Measurements from ENCODE around the gene PROP1. TPM values are rescaled to one million over a fixed set of nuclear protein-coding genes. Genes with fewer than 3 reads are reported as not detected.
"Not testable (repeated sequence)": the region's sequence is repeated elsewhere in the genome, so short reads cannot be mapped to it uniquely, and the experiment has no call there.

The PROP1 gene
- not detected for total RNA-seq
- not detected for polyA plus RNA-seq

DNA sequence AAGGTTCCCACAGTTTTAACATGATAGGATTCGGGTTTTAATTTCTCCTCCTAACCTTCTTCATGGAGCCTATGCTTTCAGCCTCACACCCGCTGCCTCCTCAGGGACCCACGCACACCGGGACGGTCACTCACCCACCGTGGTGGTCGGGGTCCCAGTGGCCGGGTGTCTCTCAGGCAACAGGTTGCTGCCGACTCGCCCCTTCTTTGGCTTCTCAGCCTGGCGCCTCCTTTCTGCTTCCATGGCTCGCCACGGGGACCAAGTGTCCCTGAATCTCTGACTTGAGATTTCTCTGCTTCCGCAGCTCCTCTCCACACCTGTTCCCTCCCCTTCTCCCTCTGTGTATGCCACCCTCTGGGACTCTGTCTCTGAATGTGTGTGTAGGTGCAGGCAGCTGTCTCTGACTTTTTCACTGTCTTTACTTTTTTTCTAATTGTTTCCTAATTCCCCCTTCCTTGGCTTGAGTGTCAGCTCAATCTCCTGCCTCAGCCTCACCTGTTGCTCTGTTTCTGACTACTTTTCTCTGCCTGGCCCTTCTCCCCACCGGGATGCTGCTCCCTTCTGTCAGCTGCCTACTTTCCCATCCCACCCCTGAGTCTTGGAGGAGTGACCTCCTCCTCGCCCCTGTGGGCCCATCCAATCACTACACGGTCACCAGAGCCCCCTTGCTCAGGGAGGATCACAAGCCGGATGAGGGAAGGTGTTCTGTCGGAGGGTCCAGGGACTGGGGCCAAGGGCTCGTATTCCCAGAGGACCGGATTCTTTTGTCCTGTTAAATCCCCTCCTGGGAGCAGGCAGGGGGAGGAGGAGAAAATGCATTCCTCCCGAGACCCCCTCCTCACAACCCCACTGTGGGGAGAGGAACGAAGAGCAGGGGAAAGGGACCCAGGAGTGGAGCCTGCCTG, at the start of gene PROP1:
Gene PROP1, minus strand, starts transcription at position 552 of the 905 bp plus-strand sequence. Its CDS starts 309 bp downstream, at position 243.
- WGBS = 47% methylated on average over 23 of the region's 23 CpGs
- H3K4me3 ChIP-seq (ENCODE audit: low read depth in 1 of 3, low read length in 3 of 3) = no peak within 1 kb of the TSS
- H3K4me1 ChIP-seq (ENCODE audit: control insufficient read depth in 4 of 4, insufficient read depth in 4 of 4, low read length in 3 of 4) = no peaks in the 10 kb centered on the region
- no peak within 1 kb of the TSS for H3K9ac ChIP-seq (ENCODE audit: low read depth in 1 of 2, low read length in 2 of 2)
- no peaks in the 10 kb centered on the region for H3K36me3 ChIP-seq (ENCODE audit: control insufficient read depth in 4 of 4, insufficient read depth in 3 of 4, low read depth in 1 of 4, low read length in 3 of 4)
- H3K27ac ChIP-seq (ENCODE audit: low read depth in 1 of 2, low read length in 2 of 2) = no peak within 1 kb of the TSS
- no peaks in the 10 kb centered on the region for H3K9me3 ChIP-seq (ENCODE audit: control insufficient read depth in 4 of 4, low read length in 3 of 4)
- no peak for TF ChIP-seq HNF4A (conservative IDR thresholded peaks at IDR 0.05)
- TF ChIP-seq RXRA (IDR thresholded peaks at IDR 0.05) = no peak
- no peak for DNase-seq (ENCODE audit: low spot score)
- H3K27me3 ChIP-seq (ENCODE audit: control insufficient read depth in 4 of 4, insufficient read depth in 4 of 4, low read length in 3 of 4) = no peaks in the 10 kb centered on the region

DNA sequence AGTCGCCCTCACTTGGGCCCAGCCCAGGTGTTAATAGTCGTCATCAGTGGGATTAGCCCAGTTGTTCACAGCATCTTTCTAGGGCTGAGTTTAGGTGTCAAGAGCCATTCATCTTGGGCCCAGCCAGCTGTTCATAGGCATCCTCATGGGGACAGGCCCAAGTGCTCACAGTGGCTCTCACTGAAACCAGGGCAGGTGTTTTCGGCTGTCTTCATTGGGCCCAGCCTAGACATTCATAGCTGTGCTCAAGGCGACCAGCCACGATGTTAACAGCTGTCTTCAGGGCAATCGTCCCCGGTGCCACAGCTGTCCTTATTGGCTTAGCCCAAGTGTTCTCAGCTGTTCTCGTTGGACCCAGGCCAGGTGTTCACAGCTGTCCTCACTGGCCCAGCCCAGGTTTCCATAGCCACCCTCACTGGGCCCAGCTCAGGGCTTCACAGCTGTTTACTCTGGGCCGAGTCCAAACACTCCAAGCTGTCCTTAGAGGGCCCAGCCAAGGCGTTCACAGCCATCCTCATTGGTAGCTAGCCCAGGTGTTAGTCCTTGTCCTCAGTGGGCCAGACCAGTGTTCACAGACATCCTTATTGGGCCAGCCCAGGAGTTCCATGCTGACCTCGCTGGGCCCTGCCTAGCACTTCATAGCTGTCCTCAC, 23.5 kb upstream of the PROP1 start:
- not testable (repeated sequence) for H3K36me3 ChIP-seq (ENCODE audit: control insufficient read depth in 4 of 4, insufficient read depth in 3 of 4, low read depth in 1 of 4, low read length in 3 of 4); DNase-seq (ENCODE audit: low spot score); H3K27ac ChIP-seq (ENCODE audit: low read depth in 1 of 2, low read length in 2 of 2); H3K9ac ChIP-seq (ENCODE audit: low read depth in 1 of 2, low read length in 2 of 2); H3K27me3 ChIP-seq (ENCODE audit: control insufficient read depth in 4 of 4, insufficient read depth in 4 of 4, low read length in 3 of 4); H3K4me1 ChIP-seq (ENCODE audit: control insufficient read depth in 4 of 4, insufficient read depth in 4 of 4, low read length in 3 of 4); H3K9me3 ChIP-seq (ENCODE audit: control insufficient read depth in 4 of 4, low read length in 3 of 4); H3K4me3 ChIP-seq (ENCODE audit: low read depth in 1 of 3, low read length in 3 of 3)
- 86% methylated on average over 5 of the region's 11 CpGs for WGBS

DNA sequence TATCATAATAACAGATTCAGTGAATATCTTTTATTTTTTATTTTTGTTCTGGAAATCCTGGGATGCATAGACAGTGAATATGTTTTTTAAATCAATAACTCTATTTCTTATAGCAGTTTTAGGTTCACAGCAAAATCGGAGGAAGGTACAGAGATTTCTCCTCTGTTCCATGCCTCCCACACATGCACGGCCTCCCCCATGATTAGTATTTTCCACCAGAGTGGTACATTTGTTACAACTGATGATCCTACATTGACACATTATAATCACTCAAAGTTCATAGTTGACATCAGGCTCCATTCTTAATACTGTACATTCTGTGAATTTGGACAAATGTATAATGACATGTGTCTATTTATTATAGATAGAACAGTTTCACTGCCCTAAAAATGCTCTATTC, 16.7 kb upstream of the PROP1 start:
- H3K27me3 ChIP-seq (ENCODE audit: control insufficient read depth in 4 of 4, insufficient read depth in 4 of 4, low read length in 3 of 4); H3K36me3 ChIP-seq (ENCODE audit: control insufficient read depth in 4 of 4, insufficient read depth in 3 of 4, low read depth in 1 of 4, low read length in 3 of 4); DNase-seq (ENCODE audit: low spot score); H3K27ac ChIP-seq (ENCODE audit: low read depth in 1 of 2, low read length in 2 of 2); H3K9me3 ChIP-seq (ENCODE audit: control insufficient read depth in 4 of 4, low read length in 3 of 4); H3K4me3 ChIP-seq (ENCODE audit: low read depth in 1 of 3, low read length in 3 of 3); H3K4me1 ChIP-seq (ENCODE audit: control insufficient read depth in 4 of 4, insufficient read depth in 4 of 4, low read length in 3 of 4); H3K9ac ChIP-seq (ENCODE audit: low read depth in 1 of 2, low read length in 2 of 2): not testable (repeated sequence)
- WGBS = 73% methylated on average over 2 of the region's 2 CpGs

DNA sequence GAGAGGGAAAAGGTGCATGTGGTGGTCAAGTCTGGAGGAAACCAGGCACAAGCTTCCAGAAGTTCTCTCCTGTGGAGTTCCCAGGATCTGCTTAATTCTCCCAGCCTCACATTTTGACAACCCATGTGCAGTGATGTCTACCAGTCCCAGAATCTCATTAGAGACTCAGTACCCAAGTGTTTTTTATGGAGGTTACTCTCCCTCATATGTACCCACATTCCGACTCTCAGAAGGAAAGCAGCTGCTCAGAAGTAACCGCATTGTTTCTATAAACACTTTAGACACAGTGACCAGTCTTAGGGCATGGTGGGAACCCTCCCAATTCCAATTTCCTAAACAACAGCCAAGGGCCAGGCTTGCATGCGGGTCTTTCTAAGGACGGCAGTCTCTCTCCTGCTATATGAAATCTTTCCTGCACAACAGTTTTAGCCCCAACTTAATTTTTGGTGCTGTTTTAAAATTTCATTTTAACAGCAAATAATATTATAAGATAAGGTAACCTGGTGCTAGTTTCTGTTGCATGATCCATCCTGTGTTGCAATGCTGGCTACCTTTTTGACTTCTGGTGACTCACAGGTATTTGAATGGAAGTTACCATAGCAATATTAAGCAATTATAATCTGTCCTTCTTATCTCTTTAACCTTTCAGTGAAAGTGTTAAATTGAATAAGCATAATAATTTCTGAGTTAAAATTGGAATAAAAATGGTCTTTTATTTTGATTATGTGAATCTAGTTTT, 15.9 kb upstream of the PROP1 start:
- H3K9ac ChIP-seq (ENCODE audit: low read depth in 1 of 2, low read length in 2 of 2); H3K9me3 ChIP-seq (ENCODE audit: control insufficient read depth in 4 of 4, low read length in 3 of 4); H3K4me3 ChIP-seq (ENCODE audit: low read depth in 1 of 3, low read length in 3 of 3); H3K27ac ChIP-seq (ENCODE audit: low read depth in 1 of 2, low read length in 2 of 2); H3K27me3 ChIP-seq (ENCODE audit: control insufficient read depth in 4 of 4, insufficient read depth in 4 of 4, low read length in 3 of 4); H3K36me3 ChIP-seq (ENCODE audit: control insufficient read depth in 4 of 4, insufficient read depth in 3 of 4, low read depth in 1 of 4, low read length in 3 of 4); DNase-seq (ENCODE audit: low spot score); H3K4me1 ChIP-seq (ENCODE audit: control insufficient read depth in 4 of 4, insufficient read depth in 4 of 4, low read length in 3 of 4): not testable (repeated sequence)
- WGBS = 86% methylated on average over 4 of the region's 4 CpGs

DNA sequence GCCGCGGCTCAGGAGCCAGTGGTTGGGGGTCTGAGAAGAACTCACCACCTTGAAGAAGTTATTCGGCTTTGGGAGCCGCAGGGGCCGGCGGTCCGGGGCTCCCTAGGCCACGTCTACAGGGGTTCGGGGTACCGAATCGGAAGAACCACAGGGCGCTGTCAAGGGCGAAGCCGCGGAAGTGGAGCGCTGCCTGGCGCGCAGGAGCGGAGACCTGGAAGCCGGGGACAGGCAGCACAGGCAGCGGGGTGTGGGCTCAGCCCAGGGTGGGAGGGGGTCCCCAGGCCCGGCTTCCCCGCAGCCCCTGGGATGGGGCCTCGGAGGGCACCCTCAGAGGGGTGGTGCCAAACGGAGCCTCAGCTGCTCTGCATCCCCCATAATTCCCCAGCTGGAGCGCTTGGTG, 11.2 kb upstream of the PROP1 start:
- H3K36me3 ChIP-seq (ENCODE audit: control insufficient read depth in 4 of 4, insufficient read depth in 3 of 4, low read depth in 1 of 4, low read length in 3 of 4); H3K9me3 ChIP-seq (ENCODE audit: control insufficient read depth in 4 of 4, low read length in 3 of 4); H3K27me3 ChIP-seq (ENCODE audit: control insufficient read depth in 4 of 4, insufficient read depth in 4 of 4, low read length in 3 of 4); DNase-seq (ENCODE audit: low spot score); H3K9ac ChIP-seq (ENCODE audit: low read depth in 1 of 2, low read length in 2 of 2); H3K4me3 ChIP-seq (ENCODE audit: low read depth in 1 of 3, low read length in 3 of 3); H3K27ac ChIP-seq (ENCODE audit: low read depth in 1 of 2, low read length in 2 of 2); H3K4me1 ChIP-seq (ENCODE audit: control insufficient read depth in 4 of 4, insufficient read depth in 4 of 4, low read length in 3 of 4): not testable (repeated sequence)
- WGBS = 20% methylated on average over 19 of the region's 26 CpGs

DNA sequence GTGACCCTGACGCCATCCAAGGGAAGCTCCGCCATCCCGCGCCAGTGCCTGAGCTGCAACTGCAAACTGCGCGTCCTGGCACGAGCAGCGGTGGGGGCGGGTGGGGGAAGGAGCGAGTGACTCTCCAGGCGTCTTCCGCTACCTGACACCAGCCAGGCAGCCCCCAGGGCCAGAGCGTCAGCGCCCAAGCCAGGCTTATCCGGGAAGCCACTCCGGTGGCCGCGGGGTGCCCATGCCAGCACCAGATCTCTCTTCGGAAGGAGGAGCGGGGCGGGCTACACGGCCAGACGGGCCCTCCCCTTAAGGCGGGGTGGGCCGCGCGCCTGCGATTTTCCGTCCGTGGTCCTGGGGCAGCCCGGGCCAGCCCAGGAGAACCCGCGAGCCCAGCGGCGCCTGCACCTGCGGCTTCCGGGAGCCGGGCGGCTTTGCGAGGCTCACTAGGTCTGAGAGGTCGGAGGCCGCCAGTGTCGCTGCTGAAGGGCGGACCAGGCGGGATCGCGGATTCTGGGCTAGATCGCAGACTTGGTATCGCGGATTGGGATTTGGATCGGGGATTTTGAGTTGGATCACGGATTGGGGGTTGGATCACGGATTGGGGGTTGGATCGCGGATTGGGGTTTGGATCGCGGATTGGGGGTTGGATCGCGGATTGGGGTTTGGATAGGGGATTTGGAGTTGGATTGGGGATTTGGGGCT, 10.6 kb upstream of the PROP1 start:
- WGBS = 16% methylated on average over 40 of the region's 59 CpGs
- not testable (repeated sequence) for H3K27ac ChIP-seq (ENCODE audit: low read depth in 1 of 2, low read length in 2 of 2); H3K36me3 ChIP-seq (ENCODE audit: control insufficient read depth in 4 of 4, insufficient read depth in 3 of 4, low read depth in 1 of 4, low read length in 3 of 4)

DNA sequence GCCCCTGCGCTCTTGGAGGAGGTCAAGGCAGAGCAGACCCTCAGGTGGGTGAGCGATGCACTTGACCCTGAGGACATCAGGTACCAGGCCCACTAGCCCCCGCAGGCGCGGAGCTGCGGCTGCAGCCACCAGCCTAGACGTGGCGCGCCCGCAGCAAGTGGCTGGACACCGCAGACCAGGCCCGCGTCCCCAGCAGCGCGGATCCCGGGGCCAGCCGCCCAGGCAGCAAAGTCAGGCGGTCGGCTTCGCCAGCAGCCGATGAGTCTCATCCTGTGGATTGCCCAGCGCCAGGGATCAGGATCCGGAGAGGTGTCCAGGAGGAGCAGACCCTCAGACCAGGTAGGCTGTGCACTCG, 10.1 kb upstream of the PROP1 start:
- not testable (repeated sequence) for H3K9ac ChIP-seq (ENCODE audit: low read depth in 1 of 2, low read length in 2 of 2); H3K4me3 ChIP-seq (ENCODE audit: low read depth in 1 of 3, low read length in 3 of 3); H3K4me1 ChIP-seq (ENCODE audit: control insufficient read depth in 4 of 4, insufficient read depth in 4 of 4, low read length in 3 of 4); H3K27me3 ChIP-seq (ENCODE audit: control insufficient read depth in 4 of 4, insufficient read depth in 4 of 4, low read length in 3 of 4); DNase-seq (ENCODE audit: low spot score); H3K36me3 ChIP-seq (ENCODE audit: control insufficient read depth in 4 of 4, insufficient read depth in 3 of 4, low read depth in 1 of 4, low read length in 3 of 4); H3K9me3 ChIP-seq (ENCODE audit: control insufficient read depth in 4 of 4, low read length in 3 of 4); H3K27ac ChIP-seq (ENCODE audit: low read depth in 1 of 2, low read length in 2 of 2)
- WGBS = no CpG with 5 or more reads among the region's 24 CpGs

More for the DNA sequence above, 10.6 kb upstream of the PROP1 start:
- H3K4me3 ChIP-seq (ENCODE audit: low read depth in 1 of 3, low read length in 3 of 3); H3K4me1 ChIP-seq (ENCODE audit: control insufficient read depth in 4 of 4, insufficient read depth in 4 of 4, low read length in 3 of 4); H3K27me3 ChIP-seq (ENCODE audit: control insufficient read depth in 4 of 4, insufficient read depth in 4 of 4, low read length in 3 of 4); H3K9ac ChIP-seq (ENCODE audit: low read depth in 1 of 2, low read length in 2 of 2); DNase-seq (ENCODE audit: low spot score); H3K9me3 ChIP-seq (ENCODE audit: control insufficient read depth in 4 of 4, low read length in 3 of 4): not testable (repeated sequence)
